Colon (tissue), 2 donors: Measurements from ENCODE around the gene RIN3.

Experiments
- FAIRE-seq: peaks from 2 replicates; lab custom pipeline; 2012; peaks lifted over from hg19 to GRCh38; lab: Jason Lieb, UNC
- donor health status: control.
- donor health status: control.

RIN3 gene

DNA sequence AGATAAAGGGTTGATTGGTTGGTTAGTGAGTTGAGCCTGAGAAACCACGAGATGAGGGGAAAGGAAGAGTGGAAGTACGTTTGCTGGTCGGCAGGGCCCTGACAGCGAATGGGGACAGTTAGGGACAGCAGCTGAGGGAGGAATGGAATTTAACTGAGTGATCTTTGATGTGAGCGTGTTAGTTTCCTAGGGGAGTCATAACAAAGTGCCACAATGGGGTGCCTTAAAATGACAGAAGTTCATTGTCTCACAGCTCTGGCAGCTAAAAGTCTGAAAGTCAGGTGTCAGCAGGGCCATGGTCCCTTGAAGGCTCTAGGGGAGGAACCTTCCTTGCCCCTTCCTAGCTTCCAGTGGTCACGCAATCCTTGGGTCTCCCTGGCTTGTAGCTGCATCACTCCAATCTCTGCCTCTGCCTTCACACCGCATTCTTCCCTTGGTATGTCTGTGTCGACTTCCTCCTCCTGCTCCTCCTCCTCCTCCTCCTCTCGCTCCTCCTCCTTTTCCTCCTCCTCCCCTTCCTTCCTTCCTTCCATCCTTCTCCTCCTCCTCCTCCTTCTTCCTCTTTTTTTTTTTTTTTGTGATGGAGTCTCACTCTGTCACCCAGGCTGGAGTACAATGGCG is 26.0 kb upstream of the RIN3 start:
- FAIRE-seq, result no peak

DNA sequence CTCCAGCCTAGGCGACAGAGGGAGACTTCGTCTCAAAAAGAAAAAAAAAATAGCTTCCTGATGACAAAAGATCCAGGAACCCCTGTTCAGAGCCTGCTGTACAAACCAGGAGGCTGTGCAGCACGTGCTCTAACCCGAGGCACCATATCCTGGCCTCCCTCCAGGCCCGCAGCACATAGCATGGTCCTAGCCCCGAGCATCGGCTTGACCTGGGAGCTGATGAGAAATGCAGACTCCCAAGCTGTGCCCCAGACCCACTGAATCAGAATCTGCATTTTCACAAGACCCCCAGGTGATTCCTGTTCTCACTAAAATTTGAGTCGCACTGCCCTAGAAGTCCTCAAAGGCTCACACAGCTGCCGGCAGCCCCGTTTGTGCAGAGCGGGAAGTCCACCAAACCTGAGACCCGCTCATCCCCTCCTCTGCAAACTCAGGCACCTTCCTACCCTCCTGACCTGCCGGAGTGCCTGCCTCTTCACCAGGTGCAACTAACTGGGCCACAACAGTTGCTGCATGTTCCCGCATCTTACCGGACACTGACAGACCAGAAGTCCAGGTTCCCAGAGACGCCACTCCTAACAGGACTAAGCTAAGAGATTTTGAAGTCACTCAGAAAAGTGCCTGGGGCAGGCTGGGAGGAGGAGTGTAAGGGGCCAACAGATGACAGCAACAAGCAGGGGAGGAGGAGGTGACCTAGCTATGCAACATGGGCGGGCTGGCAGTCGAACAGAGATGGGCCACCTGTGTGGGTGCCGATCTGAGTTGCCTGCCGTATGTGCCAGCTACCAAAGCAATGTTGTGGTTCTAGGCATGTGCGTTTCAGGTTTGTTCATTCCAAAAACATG is 24.0 kb upstream of the RIN3 start:
- no peak for FAIRE-seq

DNA sequence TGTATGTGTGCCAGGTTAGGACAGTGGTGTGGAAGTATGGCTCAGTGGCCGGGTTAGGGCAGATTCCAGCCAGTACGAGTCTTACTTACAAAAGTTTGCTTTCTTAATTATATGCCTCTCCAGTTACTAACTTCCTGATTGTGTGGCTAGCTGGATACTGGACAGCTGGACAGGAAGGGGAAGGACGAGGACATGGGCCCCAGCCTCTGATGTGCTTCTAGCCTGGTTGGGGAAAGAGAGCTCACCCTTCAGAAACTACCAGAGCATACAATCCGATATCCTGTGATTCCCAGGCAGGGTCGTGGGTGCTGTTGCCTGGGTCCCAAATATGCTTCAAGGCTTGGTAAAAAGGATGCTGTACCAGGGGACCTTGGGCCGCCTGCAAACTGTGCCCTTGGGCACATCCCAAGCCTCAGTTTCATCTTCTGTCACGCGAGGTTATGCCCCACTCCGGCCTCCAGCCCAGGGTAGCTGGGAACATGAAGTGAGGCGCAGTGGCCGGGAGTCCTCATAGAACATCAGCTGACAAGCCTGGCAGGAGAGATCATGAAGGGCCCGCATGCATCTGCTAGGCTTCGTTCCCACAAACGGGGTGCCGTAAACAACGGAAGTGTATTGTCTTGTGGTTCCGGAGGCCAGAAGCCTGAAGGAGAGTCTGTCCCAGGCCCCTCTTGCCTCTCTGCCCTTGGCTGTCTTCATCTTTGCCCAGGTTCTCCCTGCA is 23.2 kb upstream of the RIN3 start:
- FAIRE-seq, result no peak

DNA sequence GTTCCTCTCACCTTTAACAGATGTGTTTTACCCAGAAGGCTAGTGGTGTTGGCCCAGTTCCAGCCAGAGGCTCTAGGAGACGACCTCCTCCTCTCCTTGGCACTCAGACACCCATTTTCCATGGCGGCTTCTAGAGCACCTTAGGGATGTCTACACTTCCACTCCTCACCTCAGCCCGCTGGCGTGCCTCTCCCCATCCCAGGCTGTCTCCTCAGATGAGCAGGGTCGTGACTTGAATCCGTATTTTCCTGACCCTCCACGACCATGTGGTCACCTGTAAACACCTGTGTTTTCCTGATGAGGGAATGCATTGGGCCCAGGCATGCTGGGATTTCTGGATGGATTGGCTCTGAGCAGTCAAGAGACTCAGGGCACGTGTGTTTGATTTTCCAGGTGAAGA is 21.8 kb upstream of the RIN3 start:
- no peak for FAIRE-seq

DNA sequence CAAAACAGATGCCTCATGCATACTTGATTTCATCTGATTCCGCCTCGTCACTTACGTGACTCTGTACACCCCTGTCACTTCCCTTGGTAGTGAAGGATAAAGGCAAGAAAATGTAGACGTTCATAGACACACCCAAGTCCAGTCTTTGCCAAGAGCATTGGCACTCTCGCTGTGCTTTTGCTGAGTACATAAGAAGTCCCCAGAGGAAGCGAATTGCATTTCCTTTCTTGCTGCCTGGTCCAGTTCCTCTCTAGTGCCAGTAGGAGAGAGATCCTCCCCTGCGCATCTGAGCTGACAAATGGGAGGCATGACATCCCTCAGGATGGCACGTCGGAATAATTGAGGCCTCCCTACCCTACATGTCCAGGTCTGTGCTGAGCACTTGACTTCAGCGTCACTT is 21.3 kb upstream of the RIN3 start:
- no peak for FAIRE-seq

DNA sequence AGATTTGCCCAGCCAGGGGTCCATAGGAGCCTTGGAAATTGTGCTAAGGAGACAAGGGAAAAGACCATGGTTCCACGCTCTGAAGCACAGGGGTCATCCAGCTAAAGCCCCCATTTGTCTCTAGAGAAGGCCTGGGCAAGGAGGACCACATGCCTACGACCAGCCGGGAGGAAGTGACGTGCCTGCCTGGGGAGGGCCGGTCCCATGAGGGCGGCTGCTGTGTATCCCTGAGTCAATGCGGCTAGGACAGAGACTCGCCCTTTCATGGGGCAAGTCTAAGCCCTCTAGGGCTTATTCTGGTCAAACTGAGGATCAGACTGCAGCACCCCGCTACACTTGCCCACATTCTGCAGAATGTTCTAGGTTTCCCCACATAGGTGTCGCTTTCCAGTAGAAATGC is 20.6 kb upstream of the RIN3 start:
- FAIRE-seq, result no peak

DNA sequence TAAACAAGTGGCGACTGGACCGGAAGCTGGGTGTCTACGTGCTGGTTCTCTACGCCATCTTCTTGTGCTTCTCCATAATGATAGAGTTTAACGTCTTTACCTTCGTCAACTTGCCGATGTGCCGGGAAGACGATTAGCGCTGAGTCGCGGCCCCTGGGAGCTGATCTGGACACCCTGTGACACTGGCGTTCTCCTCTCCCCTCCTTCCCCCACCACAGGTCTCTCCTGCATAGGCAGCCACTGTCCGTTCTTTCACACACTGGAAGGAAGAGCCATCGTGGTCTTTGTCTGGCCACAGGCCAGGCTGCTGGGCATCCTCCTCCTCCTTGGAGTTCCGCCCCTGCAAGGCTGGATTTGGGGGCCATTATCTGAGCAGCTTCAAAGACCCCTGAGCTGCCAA is 20.1 kb upstream of the RIN3 start:
- FAIRE-seq, result no peak

DNA sequence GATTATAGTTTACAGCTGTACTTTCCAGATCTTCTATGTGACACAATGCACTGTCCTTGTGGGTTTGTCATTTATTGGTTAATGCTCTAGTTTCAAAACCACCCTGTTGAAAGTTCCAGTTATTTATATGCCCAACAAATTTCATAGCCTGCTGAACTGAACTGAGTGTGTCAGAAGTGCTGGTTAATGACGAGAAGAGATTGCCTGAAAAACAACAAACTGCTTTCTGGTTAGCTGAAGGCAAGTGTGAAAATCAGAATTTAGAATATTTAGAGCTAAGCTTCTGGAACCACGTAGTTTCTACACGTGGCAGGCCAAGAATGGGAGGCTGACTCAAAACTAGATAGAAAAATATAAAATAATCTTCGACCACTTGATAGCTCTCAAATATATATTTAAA is 19.1 kb upstream of the RIN3 start:
- no peak for FAIRE-seq

DNA sequence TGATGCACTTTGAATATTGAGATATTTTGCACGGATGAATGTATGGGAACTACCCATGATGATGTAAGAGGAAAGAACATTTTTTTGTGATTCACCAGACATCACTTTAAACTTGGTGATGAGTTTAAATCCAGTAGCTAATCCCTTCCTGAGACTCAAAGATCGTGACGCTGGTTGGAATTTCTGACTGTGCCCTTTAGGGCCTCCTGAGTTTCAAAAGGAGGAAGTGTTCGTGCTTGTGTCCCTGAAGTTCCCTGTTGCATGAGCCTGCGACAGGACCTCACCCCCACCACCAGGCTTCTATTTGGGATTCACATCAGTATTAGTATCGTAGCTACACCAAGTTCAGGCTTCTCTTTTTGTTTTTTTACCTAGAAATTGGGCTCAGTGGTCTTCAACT is 18.6 kb upstream of the RIN3 start:
- FAIRE-seq, result no peak

DNA sequence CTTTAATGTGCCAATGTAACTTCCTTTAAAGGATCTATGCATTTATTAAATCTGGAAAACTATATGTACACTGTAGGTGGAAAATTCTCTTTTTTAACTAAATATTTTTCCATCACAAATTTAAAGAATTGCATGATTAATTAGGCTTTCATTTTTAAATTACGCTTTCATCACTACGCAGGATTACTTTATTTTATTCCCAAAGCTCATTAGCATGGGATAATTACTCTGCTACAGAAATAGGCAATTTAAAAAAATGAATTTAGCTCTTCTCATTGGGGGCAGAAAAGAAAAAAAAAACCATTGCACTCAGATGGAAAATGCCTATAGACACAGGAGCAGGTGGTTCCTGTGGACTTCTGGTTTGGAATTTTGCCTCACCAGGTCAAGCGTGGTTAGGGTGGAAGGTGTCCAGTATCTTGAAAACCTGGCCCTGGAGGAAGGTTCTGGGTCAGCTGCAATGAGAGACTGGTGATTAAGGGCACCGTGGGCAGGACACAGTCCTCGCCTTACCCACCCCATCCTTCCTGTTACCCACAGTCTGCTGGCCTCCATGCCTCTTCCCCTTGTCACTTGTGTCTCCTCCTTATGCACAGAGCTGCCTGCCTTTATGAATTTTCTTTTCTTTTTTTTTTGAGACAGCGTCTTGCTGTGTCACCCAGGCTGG is 17.3 kb upstream of the RIN3 start:
- FAIRE-seq, result no peak

DNA sequence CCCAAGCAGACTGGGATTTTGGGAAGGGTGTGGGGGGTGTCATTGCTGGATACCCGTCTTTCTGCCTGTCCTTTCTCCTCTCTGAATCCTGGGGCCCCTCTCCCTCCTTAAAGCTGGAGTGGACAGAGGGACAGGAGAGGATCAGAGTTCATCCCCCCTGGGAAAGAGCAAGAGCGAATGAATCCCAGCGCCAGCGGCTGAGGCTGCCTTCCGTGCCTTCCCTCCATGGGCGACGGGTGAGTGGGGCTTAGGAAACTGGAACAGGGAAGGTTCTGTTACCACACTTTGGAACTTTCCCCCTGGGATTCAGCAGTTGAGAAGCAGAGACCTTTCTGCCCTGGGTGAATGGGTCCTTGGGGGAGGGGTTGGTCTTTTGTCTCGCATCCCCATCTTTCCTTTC is 16.2 kb upstream of the RIN3 start:
- no peak for FAIRE-seq

DNA sequence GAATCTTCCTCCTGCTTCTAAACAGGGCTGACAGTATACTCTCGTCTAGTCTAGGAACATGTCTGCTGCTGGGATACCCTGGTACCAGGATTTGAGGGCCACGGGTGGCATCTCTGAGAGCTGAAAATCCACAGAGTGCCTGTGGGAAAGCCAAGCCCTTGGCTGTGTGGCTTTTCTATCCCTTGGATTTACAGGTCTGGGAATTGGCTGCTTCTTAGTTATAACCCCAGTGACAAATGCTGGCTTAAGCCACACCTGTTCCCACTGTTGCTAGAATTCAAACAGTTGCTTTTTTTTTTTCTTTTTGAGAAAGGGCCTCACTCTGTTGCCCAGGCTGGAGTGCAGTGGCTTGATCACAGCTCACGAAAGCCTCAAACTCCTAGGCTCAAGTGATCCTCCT is 14.3 kb upstream of the RIN3 start:
- no peak for FAIRE-seq

DNA sequence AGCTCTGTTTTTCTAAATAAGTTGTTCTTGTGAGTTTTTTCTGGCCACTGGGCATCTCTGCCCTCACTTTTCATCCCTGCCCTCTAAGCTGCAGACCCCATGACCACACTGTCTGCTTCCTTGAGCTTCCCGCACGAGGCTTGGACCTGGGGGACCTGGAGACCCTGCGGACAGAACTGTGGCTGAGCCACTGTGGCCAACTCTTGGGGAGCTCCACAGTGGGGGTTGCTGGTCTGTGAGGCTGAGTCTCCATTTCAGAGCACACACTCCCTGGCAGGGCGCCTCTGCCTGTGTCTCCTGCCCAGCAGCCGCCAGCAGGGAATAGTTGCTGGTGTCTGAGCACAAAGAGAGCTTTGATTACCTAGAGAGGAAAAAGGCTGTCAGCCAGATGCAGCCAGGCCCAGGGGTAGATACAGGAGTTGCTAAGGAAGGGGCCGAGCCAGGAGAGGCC is 13.1 kb upstream of the RIN3 start:
- no peak for FAIRE-seq

DNA sequence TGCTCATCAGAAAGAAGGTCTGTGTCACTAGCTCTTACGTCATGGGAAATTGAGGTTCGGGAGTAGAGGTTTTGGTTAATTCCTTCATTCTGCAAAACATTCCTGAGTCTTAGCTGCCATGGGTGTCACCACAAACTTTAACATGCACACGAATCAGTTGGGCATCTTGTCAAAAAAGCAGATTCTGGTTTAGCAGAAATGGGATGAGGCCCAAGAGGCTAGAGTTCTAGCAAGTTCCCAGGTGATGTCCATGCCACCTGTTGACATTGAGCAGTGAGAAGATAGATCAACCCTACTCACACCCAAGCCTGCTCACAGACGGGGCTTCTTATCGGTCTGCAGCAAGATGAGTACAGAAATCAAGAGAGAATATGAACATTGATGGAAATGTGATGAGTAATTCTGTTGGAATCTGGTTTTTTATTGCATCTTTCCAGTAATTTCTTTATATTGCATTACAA is 11.7 kb upstream of the RIN3 start:
- no peak for FAIRE-seq

DNA sequence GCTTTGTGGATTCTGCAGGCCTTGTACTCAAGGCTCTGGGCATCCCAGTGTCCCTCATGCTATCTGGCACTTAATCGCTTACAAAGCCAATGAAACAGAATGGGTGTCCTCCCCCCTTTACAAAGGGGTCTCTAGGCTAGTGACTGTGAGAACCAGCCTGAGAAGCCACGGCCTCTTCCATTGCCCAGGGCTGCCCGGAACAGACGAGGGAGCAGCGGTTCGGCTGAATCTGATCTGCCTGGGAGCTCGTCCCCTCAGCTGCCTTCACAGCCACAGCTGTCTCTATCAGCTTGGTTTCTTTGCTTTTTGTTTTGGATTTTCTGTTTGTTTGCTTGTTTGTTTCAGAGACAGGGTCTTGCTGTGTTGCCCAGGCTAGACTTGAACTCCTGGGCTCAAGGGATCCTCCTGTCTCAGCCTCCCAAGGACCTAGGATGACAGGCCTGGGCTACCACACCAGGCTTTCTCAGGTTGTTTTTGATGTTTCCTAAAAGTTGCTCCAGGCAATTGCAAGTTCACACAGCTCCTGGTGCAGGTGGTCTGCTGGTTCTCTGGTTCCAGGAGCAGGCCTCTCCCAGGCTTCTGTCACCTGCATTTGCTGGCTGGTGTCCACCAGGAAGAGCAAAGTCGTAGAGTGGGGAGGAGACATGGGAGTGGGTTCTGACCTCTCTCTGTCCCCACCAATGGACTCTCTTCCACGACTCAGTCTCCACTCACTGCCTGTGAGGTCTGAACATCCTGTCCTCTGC is 10.9 kb upstream of the RIN3 start:
- FAIRE-seq, result no peak

DNA sequence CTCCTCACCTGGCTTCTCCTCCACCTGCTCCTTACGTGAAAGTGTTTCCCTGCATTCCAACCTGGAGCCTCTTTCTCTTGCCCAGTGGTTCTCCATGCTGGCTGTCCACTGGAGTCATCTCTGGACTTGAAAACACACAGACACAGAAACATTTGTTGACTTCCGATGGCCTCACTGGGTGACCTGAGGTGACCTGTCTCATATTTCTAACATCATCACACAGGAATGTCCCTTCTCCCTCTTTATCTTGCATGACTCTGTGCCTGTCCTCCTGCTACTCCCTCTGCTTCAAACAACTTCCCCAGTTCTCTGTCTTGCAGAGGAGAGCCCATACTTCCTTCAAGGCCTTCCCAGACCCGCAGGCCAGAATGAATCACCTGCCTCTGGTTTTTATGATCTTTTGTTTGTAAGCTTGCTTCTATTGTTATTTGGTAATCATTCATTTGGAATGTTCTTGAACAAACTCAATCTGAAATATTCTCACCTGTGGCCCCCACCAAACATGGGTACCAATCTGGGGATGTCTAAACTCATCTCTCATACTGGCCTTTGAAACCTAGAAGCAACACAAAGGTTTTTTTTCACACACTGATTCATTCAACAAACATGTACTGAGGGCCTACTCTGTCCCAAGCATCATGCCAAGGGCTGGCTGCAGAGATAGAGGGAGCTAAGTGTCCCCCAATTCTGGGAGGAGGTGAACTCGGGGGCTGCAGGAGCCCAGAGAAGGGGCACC is 9.7 kb upstream of the RIN3 start:
- no peak for FAIRE-seq

DNA sequence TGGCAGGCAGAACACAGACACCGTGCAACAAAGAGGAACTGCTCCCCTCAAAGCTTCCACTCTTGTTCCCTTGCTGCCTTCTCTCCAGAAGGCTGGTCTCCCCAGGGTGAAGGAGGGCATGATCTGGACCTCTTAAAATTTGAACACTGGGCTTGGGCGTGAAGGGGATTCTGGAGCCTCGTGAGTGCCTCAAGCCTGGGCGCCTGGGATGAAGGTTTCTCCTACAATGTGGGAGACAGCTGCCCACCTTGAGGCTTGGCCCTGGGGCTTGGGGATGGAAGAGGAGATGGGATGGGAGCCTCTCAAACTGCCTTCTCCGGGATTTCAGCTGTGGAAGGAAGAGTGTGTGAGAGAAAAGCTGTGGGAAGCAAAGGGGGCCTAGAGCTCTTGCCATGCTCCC is 7.8 kb upstream of the RIN3 start:
- FAIRE-seq, result no peak

DNA sequence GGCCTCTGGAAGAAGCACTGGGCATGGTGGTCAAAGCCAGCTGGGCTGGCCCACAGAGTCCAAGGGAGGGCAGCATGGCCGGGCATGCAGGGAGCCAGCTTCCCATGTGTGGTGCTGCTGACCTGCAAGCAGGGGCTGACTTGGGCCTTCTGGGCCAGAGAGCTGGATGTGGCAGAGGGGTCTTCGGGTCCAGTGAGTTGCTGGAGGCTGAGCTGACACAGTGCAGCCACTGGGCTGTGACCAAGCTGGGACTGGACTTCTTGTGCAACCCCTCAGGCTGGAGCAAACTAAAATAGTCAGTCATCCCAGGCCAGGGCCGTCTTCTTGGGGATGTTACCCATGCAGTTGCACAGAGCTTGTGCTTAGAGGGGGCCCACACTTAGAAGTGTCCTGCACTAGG is 7.3 kb upstream of the RIN3 start:
- no peak for FAIRE-seq

DNA sequence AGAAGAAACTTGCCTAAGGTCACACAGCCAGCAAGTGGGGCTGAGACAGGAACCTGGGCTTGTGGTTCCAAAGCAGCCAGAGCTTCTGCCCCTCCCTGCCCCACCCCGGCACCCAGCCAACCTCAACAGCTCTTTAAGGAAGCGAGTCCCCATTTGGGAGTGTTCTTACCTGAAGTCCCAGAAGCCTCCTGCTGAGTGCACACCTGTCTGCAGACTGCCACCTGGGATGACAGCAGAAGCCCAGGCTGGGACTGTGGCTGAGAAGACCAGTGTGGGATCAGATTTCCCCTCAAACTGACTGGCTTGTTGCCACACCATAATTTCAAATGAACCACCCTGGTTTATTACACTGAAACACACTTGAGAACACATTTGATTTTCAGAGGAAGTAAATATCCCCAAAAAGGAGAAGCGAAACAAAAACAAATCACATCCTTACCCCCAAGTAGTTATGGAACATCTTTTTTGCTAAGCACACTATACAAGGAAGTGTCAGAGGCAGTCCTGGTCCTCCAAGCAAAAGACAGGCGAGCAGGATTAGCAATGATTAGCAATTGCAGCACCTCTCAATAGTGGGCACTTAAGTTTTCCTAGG is 6.3 kb upstream of the RIN3 start:
- no peak for FAIRE-seq

DNA sequence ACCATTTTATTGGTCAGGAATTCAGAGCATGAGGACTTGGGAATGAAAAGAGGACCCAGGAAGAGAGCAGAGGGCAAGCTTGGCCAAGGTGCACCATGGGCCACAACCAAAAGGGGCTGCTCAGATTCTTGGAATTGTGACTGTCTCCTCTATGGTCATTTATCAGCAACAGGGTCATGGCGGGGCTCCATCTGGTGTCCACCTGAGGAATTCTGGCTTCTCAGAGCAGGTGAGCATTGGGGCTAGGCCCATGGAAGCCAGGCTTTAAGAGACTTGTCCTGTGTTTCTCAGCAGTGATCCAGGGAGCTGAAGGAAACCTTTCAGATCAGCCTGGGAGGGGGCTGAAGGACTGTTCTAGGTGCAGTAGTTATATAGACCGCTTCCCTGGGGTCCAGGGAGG is 2.6 kb upstream of the RIN3 start:
- no peak for FAIRE-seq
